Right atrium auricular region (tissue), 2 donors: ENCODE data around the gene R3HDM2. TPM values are rescaled to one million over a fixed set of nuclear protein-coding genes. Genes with fewer than 3 reads are reported as not detected.

Experiments
- DNase-seq: peaks from one replicate; pipeline ENCODE4 v3.0.0-alpha.2; 2019; ENCODE audit warnings: low spot score
- H3K27ac ChIP-seq, 2 donors: fragments of 200-600 bp; sonication (generic); 1 replicate in 1 of 2; 2 replicates in 1 of 2; pipeline ENCODE4 v1.5.1; 2016 to 2019
- H3K27me3 ChIP-seq, 2 donors: fragments of 200-600 bp; sonication (generic); one replicate each; pipeline versions ENCODE4 v1.5.1 to v1.6.0; 2017 to 2019
- H3K36me3 ChIP-seq: fragments of 200-600 bp; sonication (generic); one replicate; pipeline ENCODE4 v1.5.1; 2016
- H3K4me1 ChIP-seq, 2 donors: fragments of 200-600 bp; sonication (generic); one replicate each; pipeline versions ENCODE4 v1.5.1 to v1.6.0; 2017 to 2019
- H3K4me3 ChIP-seq, 2 donors: fragments of 200-600 bp; sonication (generic); 1 replicate in 1 of 2; 2 replicates in 1 of 2; pipeline ENCODE4 v1.5.1; 2017 to 2019; ENCODE audit warnings: mild to moderate bottlenecking in 1 of 2, moderate library complexity in 1 of 2
- H3K9me3 ChIP-seq, 2 donors: fragments of 200-600 bp; sonication (generic); one replicate each; pipeline ENCODE4 v1.5.1; 2019
- CTCF ChIP-seq, 2 donors: fragments of 200-600 bp; sonication (generic); IDR thresholded peaks; one replicate each; pipeline ENCODE4 v1.5.1; 2019; ENCODE audit warnings: antibody characterized with exemption in 2 of 2
- total RNA-seq, 2 donors: library from RNA; depleted of rRNA; stranded (reverse); fragments of >200 nt; gene quantifications; one replicate each; pipeline ENCODE4 v1.1.0, GENCODE V29; 2016

The R3HDM2 gene
- total RNA-seq, 2 donors from 2014 or later: 31.7 to 47.8 TPM

GRCh38 chr12:57388425-57388824, 42.4 kb downstream of the R3HDM2 start:
- Histone ChIP-seq H3K36me3 (peaks cover under 1% of the 10 kb centered on the region), H3K27ac (no peak overlapping the region), H3K4me1 (peaks cover 0 to 21% of the 10 kb centered on the region in 2 donors), H3K4me3 (no peak overlapping the region), H3K27me3 (no peaks in the 10 kb centered on the region), H3K9me3 (no peaks in the 10 kb centered on the region)
- DNase-seq: no peak
- no peak for TF ChIP-seq CTCF (IDR thresholded peaks at IDR 0.05)

DNA sequence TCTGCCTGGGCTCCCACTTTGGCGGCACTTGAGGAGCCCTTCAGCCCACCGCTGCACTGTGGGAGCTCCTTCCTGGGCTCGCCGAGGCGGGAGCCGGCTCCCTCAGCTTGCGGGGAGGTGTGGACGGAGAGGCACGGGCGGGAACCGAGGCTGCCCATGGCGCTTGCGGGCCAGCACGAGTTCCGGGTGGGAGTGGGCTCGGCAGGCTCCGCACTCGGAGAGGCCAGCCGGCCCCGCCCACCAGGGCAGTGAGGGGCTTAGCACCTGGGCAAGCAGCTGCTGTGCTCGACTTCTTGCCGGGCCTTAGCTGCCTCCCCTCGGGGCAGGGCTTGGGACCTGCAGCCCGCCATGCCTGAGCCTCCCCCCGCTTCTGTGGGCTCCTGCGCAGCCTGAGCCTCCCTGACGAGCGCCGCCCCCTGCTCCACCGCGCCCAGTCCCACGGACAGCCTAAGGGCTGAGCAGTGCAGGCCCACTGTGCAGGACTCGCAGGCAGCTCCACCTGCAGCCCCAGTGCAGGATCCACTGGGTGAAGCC, 44.6 kb downstream of the R3HDM2 start:
- H3K9me3 ChIP-seq: no peaks in the 10 kb centered on the region
- H3K27ac ChIP-seq: no peak overlapping the region
- H3K27me3 ChIP-seq: no peaks in the 10 kb centered on the region
- H3K4me1 ChIP-seq: peaks cover 0 to 21% of the 10 kb centered on the region in 2 donors
- no peak for TF ChIP-seq CTCF (IDR thresholded peaks at IDR 0.05)
- no peak for DNase-seq
- H3K4me3 ChIP-seq: no peak overlapping the region
- H3K36me3 ChIP-seq: no peaks in the 10 kb centered on the region

DNA sequence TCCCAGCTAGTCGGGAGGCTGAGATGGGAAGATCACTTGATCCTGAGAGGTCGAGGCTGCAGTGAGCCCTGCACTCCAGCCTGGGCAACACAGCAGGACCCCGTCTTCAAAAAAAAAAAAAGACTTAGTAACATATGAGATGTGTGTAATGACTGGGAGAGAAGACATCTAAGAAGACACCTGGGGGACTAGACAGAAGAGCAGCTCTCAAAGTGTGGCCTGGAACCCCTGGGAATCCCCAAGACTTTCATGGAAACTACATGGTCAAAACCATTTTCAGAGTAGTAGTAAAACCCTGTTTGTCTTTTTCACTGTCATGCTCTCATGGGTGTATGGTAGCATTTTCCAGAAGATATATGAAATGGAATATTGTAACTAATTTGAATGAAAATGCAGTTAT, 45.3 kb downstream of the R3HDM2 start:
- DNase-seq: no peak
- no peak for TF ChIP-seq CTCF (IDR thresholded peaks at IDR 0.05)
- Histone ChIP-seq H3K4me3 (no peak overlapping the region), H3K27ac (no peak overlapping the region), H3K36me3 (no peaks in the 10 kb centered on the region), H3K9me3 (no peaks in the 10 kb centered on the region), H3K27me3 (no peaks in the 10 kb centered on the region), H3K4me1 (peaks cover 0 to 21% of the 10 kb centered on the region in 2 donors)

GRCh38 chr12:57384478-57384877, 46.4 kb downstream of the R3HDM2 start:
- no peaks in the 10 kb centered on the region for H3K36me3 ChIP-seq
- H3K27me3 ChIP-seq: no peaks in the 10 kb centered on the region
- TF ChIP-seq CTCF (IDR thresholded peaks at IDR 0.05): no peak
- H3K4me1 ChIP-seq: peaks cover 0 to 12% of the 10 kb centered on the region in 2 donors
- H3K9me3 ChIP-seq: no peaks in the 10 kb centered on the region
- H3K27ac ChIP-seq: no peak overlapping the region
- no peak overlapping the region for H3K4me3 ChIP-seq
- no peak for DNase-seq

DNA sequence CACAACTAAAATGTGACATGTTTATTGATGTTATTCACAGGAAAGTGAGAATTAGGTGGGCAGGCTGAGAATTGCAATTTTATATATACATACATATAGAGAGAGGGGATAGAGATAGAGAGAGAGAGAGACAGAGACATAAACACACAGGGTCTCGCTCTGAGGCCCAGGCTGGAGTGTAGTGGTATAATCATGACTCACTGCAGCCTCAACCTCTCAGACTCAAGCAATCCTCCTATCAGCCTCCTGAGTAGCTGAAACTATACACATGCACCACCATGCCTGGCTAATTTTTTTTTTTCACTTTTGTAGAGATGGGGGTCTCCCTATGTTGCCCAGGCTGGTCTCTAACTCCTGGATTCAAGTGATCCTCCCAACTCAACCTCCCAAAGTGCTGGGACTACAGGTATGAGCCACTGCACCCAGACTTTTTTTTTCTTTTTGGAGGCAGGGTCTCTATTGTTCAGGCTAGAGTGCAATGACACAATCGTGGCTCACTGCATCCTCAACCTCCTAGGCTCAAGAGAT, 49.1 kb downstream of the R3HDM2 start:
- Histone ChIP-seq H3K4me3 (no peak overlapping the region), H3K9me3 (no peaks in the 10 kb centered on the region), H3K36me3 (no peaks in the 10 kb centered on the region), H3K4me1 (no peaks in the 10 kb centered on the region), H3K27ac (no peak overlapping the region), H3K27me3 (no peaks in the 10 kb centered on the region)
- DNase-seq: no peak
- TF ChIP-seq CTCF (IDR thresholded peaks at IDR 0.05): no peak

GRCh38 chr12:57380300-57380699, 50.5 kb downstream of the R3HDM2 start:
- no peak for TF ChIP-seq CTCF (IDR thresholded peaks at IDR 0.05)

More at GRCh38 chr12:57380300-57380699, 50.5 kb downstream of the R3HDM2 start:
- Histone ChIP-seq H3K36me3 (no peaks in the 10 kb centered on the region), H3K9me3 (no peaks in the 10 kb centered on the region), H3K4me1 (no peaks in the 10 kb centered on the region), H3K27ac (no peak overlapping the region), H3K27me3 (no peaks in the 10 kb centered on the region), H3K4me3 (no peak overlapping the region)
- no peak for DNase-seq
